ENCODE data around the gene RAVER1.
A peak's percentile ranks its signal among the peaks of the same experiment; 100 is the strongest.
"Not testable (repeated sequence)": the region's sequence is repeated elsewhere in the genome, so short reads cannot be mapped to it uniquely, and the experiment has no call there.

The RAVER1 gene

DNA sequence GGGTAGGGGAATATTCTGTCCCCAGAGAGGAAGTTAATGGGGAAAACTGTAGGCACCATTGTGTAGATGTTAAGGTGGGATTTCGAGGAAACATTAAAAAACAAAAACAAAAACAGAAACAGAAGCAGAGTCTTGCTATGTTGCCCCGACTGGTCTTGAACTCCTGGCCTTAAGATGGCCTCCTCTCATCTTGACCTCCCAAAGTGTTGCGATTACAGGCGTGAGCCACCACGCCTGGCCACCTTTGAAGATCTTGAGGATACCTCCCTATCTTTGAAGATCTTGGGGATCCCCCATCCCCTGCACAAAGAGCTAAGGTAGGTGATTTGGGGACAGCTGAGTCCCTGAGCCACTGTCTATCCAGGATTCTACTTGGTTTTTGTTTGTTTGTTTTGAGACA lies 6.6 kb upstream of the RAVER1 start:
- DNase-seq = no peak

DNA sequence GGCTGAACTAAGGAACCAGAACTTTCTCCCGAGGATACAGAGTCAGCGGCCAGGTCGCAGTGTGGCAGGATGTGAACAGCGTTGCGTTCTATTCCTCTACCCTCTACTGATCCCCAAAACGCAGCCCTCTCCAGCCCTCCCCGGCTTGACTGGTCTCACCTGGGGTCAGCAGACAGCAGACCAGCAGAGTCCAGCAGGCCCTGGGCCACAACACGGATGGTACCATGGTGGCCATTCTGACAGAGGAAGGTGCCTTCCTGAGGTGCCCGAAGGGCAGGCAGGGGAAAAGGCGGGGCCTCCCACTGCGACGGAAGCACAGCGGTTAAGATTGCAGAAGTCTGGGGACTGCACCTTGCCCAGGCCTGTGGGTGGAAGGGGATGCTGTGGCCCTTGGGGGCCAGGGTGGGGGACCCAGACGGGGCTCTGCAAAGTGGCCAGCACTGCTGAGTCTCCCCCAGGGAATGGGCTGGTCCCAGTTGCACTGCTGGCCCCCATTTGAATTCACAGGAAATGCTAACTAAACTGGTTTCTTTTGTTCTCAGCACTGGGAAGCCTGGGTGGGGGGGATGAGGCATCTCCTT lies 6.1 kb upstream of the RAVER1 start, which contains the start of gene ICAM3:
TSS of gene ICAM3 (minus strand) at position 245 of the 581 bp plus-strand sequence. CDS start at position 235, 10 bp downstream.
- peak; percentile 87 for DNase-seq

DNA sequence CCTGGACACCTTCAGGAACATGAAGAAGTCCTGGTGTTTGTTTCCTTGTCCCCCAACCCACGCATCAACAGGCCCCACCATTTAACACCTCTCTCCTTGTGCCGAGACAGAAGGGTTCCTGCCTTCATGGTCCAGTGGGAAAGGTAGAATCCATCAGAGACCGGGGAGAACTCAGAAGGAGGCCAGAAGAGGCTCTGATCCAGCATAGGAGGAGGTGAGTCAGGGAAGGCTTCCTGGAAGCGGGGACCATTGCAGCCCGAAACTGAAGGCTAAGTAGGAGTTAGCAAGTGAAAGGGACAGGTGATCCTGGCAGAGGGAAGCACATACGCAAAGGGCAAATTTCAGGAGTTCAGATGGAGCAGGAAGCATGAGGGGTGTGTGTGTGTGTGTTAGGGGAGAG lies 5.6 kb upstream of the RAVER1 start:
- DNase-seq = no peak

DNA sequence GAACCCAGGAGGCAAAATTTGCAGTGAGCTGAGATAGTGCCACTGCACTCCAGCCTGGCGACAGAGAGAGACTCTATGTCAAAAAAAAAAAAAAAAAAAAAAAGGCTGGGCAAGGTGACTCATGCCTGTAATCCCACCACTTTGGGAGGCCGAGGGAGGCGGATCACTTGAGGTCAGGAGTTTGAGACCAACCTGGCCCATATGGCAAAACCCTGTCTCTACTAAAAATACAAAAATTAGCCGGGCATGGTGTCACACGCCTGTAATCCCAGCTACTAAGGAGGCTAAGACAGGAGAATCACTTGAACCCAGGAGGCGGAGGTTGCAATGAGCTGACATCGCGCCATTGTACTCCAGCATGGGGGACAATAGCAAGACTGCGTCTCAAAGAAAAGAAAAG lies 3.4 kb upstream of the RAVER1 start:
- DNase-seq = not testable (repeated sequence)

DNA sequence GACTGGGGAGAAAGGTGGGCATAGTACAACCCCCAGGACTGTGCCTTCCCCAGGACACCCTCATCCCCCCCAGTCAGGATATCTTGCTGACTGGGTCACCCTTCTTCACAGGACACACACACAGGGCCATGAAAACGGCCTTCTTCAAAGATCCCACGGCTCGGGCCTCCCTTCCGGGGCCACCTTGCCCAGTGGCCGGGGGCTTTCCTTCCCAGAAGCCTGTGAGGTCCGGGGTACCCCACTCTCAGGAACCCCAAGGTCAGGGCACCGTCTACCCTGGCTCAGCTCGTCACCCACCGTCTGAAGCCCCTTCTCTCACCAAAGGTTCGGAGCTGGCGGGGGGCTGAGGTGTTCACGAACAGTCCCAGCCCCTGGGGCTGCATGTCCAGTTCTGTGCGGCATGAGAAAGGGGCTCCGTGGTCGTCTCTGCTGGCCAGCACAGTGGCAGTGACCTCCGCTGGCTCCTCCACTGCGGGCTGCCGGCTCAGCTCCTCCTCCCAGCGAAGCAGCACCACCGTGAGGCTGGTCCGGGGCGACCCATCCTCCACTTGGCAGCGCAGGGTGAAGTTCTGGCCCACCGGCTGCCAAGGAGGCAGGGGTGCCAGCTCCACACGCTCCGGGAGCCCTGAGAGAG lies 2.1 kb upstream of the RAVER1 start:
- no peak for DNase-seq

DNA sequence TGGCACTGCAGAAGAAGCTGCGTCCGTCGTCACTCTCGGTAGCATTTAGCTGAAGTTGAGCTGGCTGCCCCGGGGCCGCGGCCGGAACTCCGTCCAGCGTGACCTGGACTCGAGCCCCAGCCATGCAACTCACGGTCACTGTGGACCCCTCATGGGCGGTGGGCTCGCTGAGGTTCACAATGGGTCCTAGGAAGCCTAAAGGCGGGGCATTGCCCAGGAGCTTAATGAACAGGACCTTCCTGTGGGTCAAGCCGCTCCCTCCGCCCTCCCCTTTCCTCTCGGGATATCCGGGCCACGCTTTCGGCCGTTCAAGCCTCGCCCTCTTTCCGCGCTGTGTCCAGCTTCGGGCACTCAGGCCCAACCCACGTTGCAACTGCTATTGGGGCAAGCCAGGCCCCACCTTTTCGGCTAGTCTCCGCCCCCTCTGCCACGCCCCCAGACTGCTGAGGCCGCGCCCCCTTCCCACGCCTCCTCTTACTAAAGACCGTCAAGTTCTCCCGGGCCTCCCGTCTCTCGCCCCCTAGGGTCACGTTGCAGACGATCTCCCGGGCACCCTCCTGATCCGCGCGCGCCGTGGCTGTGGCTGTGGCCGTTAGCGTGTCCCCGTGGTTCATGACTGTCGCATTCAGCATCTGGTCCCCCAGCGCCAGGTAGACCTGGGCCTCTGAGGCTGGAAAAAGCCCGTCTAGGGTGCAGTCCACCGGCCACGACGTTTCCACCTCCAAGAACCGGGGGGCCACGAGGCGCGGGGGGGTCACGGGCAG lies 1.4 kb upstream of the RAVER1 start:
- DNase-seq = peak; percentile 77

DNA sequence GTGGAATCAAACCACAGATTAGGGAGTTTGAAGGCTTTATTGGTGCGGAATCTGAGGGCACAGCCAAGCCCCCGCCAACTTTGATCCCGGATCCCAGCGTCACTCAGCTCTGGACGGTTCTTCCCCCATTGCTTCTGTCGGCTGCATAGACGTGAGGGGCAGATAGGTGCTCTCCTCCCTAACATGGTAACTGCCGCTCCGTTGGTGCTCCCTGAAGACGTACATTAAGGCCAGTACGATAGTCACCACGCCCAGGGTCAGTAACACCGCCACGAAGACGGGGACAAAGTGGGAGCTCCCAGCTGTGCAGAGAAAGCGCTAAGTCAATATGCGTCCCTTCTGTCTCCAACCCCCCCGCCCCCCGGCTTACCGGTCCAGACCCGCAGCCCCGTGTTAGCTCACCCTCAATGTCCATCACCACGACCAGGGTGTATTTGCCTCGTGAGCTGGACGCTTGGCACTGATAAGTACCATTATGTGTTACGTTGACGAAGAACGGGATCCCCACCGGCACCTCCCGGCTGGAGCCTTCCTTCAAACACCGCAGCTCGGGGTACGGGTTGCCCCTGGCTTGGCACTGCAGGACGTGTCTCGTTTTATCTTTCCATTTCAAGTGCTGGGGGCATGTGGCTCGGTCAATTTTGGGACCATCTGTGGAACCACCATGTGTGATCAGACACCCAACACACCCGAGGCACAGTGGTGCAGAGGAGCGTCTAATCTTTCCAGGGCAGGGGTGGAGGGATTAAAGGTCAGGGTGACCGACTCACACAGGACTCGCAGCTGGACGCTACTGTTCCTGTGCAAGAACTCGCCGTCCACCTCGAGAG lies 644 bp upstream of the RAVER1 start:
- no peak for DNase-seq

DNA sequence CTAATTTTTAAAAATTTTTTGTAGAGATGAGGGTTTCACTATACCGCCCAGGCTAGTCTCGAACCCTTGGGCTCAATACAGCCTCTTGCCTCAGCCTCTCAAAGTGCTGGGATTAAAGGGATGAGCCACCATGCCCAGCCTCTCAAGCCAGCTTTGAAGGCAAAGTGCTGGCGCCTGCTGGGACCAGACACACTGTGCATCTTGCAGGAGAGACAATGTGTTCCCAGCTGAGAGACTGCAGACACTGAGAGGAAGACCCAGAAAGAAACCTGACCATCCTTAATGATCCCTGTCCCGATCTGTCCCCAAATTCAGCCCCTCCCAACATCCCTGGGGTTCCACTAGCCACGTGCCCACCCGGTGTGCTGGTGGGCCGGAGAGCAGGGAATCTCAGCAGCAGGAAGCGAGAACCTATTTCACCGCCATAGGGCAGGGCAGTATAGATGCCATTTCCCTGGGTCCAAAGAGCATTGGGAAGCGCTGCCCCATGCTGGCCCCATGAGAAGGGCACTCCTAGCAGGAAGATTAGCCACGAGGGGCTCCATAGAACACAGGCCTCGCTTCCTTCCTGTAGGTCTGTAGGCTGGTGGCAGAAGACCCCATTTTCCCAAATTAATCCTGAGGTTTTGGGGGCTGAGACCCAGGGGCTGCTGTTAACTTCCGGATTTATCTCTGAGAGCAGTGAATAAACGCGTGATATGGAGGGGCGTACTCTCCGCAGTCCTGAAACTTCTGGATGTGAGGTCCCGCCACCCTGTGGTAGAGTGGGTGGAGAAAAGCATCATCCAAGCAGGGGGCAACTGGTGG lies 968 bp downstream of the RAVER1 start:
- DNase-seq = no peak

DNA sequence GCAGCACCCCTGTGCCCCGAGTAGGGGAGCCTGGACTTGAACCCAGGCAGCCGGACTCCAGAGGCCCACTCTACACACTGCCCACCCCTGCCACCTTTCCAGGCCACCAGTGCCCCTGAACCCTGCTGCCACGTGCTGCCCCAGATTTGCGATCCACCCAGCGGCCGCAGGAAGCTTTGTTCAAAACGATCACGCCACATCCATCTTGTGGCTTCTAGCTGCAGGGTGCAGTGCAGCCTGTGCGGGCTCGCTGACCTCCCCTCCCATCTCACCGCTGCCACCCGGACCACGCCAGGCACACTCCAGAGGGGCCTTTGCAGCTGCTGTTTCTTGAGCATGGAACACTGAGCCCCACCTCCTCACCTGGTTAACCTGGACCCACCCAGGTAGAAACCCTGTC lies 3.8 kb downstream of the RAVER1 start:
- no peak for DNase-seq

DNA sequence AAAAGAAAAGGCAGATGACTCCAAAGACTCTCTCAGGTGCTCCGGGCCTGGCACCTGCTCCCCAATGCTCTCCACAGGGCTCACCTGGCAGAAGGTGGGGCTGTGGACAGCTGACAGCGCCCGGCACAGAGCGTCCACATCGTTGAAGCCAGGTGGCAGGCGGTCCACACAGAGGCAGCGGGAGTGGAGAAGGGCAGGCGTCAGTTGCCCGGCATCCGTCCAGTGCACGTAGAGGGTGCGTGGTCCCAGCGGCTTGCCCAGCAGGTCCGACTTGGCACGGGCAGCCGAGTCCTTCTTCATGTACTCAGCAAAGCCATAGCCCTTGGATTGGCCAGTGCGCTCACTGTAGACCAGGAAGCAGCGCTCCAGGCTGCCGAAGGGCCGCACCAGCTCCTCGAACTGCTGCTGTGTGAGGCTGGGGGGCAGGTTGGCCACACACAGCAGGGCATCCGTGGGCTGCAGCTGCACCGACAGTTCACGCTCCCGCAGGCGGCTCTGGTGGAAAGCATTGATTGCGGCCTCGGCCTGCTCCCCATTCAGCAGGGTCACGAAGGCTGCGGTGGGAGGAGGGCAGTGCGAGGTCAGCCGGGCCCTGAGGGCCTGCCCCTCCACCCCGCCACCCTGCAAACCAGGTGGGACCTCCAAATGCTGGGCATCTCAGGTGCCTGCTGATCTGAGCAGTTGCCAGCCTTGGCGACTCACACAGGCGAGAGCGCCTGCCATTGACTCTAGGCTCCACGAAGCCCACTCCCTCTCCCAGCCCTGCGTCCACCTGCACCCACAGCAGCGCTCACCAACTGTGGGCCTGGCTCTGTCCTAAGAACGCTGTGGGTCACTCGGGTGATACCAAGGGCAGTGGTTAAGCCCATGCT lies 4.5 kb downstream of the RAVER1 start:
- no peak for DNase-seq

DNA sequence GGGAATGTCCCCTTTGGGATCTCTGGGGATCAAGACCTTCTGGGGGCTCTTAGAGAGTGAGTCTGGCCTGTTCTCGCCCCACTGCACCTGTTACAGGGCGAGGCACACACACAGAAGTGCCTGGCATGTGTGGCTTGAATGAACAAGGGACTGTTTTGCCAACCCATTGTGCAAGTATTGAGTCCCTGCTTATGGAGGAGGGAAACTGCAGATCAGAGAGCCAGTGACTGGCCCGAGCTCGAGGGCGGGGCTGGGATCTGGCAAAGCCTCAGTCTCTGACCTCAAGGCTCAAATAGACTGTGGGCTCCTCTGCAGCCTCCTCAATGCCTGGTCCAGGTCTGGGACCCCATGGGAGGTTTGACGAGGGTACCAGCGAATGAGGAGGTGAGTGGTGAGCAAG lies 5.5 kb downstream of the RAVER1 start:
- DNase-seq = no peak

DNA sequence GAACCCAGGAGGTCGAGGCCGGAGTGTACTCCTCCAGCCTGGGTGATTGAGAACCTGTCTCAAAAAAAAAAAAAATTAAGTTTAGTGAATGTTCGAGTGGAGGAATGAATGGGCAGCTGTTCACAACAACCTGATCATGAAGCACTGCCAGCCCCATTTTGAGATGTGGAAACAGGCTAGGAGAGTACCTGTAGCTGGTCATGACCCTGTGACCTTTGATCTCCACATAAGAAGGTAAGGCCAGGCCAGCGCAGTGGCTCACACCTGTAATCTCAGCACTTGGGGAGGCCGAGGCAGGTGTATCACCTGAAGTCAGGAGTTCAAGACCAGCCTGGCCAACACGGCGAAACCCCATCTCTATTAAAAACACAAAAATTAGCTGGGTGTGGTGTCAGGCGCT lies 7.6 kb downstream of the RAVER1 start:
- no peak for DNase-seq

DNA sequence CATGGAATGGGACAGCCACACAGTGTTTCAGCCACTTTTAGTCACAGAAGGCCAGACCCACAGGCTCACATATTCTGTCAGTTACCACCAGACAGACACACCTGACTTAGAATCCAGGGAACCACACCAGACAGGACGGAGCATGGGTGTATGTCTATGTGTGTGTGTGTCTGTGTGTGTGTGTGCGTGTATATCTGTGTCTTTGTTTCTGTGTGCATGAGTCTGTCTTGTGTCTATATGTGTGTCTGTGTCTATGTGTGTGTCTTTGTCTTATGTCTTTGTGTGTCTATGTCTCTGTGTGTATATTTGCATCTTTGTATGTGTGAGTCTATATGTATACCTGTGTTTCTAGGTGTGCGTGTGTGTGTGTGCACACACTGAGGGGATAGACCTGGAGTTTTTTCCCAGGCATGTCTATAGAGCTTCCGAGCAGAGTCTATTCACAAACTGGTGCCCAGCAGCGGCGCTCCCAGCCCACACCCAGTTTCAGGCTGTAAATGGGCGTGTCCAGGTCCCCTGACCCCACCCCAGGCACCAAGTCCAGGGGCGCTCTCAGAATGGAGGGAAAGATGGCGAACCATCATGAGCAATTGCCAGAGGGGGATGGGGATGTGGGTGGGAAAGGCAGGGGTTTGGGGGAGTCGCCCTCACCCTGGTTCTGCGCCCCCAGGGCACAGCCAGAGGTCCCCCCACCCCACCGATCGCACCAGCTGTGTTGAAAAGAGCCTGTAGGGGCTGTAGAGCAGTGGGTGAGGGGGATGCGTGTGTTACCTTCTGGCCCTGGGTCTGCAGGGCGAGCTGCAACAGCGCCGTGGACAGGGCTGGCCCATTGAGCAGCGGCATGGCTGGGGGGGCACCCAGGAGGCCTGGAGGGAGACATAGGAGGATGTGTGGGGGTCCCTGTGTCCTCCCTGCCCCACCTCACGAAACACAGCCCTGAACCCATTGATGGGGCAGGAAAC lies 11.2 kb downstream of the RAVER1 start:
- DNase-seq = no peak

DNA sequence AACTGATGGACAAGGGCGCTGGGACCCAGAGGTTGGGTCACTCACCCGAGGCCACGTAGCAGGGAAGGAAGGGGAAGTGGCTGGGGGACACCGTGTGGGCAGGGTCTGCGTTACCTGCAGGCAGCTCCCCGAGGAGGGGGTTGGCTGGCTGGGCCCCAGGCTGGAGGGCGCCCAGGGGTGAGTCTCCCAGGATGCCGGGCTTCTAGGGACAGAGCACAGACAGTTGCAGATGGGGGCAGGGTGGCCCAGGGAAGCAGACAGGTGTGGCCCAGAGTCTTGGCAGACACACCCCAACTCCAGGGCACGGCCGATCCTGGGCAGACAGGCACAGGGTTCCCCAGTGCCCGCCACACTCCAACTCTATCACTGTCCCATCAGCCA lies 11.9 kb downstream of the RAVER1 start:
- no peak for DNase-seq

DNA sequence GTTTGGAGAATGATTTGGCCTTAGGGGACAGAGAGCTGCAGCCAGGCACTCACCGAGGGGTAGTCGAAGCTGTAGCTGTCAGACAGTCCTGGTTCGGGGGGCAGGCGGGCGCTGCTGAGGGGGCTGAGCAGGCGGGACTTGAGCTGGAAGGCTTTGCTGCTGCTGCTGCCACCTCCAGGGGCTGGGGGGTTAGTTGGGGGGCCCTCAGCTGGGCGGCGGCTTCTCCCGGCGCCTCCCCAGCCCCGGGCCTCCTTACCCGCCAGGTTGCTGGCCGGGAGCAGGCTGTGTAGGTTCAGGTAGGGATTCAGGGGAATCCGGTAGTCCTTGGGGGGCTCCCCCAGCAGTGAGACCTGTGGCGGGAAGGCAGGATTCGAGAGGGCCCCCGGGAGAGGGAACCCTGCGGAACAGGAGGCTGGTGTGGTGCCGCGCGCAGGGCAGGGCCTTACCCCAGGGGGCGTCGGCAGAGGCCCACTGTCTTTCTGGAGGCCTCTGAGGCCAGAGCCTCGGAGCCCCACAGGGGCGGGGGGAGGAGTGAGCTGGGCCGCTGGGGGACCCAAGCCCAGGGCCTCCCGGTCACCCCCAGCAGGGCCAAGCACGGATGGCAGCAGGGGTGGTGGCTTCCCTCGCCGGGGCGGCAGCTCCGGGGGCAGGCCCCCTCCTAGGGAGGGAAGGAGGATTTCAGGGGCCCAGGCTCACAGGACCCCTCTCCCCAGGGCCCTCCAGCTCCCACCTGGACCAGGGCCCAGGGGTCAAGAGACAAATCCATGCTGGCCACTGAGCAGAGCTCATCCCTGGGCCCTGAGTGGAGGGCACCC lies 12.5 kb downstream of the RAVER1 start:
- DNase-seq = no peak

DNA sequence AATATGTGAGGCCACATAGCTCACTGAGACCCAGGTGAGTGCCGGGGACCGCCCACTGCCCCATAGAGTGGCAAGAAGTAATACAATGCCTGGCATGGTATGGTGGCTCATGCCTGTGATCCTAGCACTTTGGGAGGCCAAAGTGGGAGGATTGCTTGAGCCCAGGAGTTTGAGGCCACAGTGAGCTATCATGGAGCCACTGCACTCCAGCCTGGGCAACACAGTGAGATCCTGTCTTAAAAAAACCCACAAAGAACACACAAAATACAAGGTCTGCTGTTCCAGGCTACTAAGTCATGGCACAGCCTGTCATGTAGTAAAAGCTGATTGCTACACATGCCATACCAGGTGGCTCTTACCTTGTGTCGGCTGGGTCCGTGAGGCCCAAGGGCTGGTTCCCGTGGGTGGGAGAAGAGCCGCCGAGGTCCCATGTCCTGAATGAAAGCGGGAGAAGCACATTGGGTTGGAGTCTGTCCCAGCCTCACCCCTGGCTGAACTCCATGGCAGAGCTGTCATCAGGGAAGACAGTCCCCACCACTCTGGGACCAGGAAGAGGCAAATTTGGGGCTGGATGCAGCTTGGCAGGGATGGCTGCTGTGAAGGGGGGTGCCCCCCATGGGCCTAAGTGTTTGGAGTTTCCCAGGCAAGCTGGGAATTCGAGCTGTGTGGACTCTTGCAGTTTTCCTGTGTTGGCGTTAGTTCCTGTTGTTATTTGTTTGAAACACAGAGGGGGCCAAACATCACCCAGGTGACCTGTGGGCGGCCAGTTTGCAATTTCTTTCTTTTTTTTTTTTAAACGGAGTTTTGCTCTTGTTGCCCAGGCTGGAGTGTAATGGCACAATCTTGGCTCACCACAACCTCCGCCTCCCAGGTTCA lies 14.3 kb downstream of the RAVER1 start:
- no peak for DNase-seq

DNA sequence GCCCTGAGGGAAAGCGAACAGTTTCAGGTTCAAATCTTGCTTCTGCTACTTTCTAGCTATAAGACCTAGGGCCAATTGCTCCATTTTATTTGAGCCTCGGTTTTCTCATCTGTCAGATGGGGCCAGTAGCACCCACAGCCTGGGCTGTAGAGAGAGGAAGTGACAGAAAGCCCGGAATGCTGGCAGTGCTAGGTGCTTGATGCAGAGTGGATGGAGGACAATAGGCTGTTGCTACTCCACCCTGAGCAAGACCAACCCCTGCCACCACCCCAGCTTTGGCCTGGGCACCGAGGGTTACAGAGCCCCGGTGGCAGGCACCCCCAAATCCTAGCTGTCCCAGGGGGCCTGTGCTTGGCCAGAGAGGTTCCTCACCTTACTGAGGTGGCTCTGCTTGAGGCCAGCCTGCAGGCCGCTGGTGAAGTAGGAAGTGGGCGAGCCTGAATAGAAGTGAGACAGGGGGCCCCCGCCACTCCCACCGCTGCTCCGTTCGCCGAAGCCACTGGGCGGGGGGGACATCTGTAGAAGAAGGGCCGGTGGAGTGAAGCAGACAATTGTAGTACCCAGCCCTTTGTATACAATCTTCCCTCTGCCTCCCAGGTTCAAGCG lies 15.4 kb downstream of the RAVER1 start:
- no peak for DNase-seq
